Ovary (tissue), 10 donors: ENCODE measurements around the gene CBY1. TPM values are rescaled to one million over a fixed set of nuclear protein-coding genes. Genes with fewer than 3 reads are reported as not detected.

Experiments
- DNase-seq, 5 donors: peaks; one replicate each; pipeline ENCODE4 v3.0.0-alpha.2; 2019 to 2020
- H3K27ac ChIP-seq, 2 donors: fragments of 200-600 bp; one replicate each; pipeline versions ENCODE4 v1.5.1 to v1.8.0; 2019 to 2022
- H3K27me3 ChIP-seq: fragments of 200-600 bp; one replicate; pipeline ENCODE4 v1.8.0; 2022
- H3K36me3 ChIP-seq: fragments of 200-600 bp; sonication (generic); one replicate; pipeline ENCODE4 v1.5.1; 2019
- H3K4me1 ChIP-seq: one replicate; pipeline ENCODE4 v1.8.1; 2013; ENCODE audit warnings: mild to moderate bottlenecking, moderate library complexity; ENCODE audit not compliant: insufficient read depth
- H3K4me3 ChIP-seq: fragments of 200-600 bp; sonication (generic); one replicate; pipeline ENCODE4 v1.5.1; 2017
- H3K9me3 ChIP-seq, 2 donors: fragments of 200-600 bp in 1 of 2; sonication (generic) in 1 of 2; one replicate each; pipeline versions ENCODE4 v1.5.1 to v1.8.1; 2013 to 2019; ENCODE audit warnings: mild to moderate bottlenecking in 1 of 2, moderate library complexity in 1 of 2
- CTCF ChIP-seq, 3 donors: fragments of 450-650 bp in 2 of 3; fragments of 200-600 bp in 1 of 3; IDR thresholded peaks; one replicate each; pipeline versions ENCODE4 v1.5.1 to v1.8.0; 2016 to 2022; ENCODE audit warnings: antibody characterized with exemption in 3 of 3, mild to moderate bottlenecking in 1 of 3
- EP300 ChIP-seq: sonication (generic); formaldehyde crosslinking; IDR thresholded peaks from one replicate; pipeline ENCODE4 v1.6.1; 2017; ENCODE audit warnings: antibody characterized with exemption
- POLR2A ChIP-seq: fragments of 450-650 bp; IDR thresholded peaks from one replicate; pipeline ENCODE4 v1.6.1; 2017; ENCODE audit warnings: antibody characterized with exemption, mild to moderate bottlenecking, moderate library complexity
- WGBS, 3 donors: extraction: QIAGEN DNeasy Blood & Tissue Kit in 1 of 3; methylation state at CpG; one replicate each; pipeline versions ENCODE4 v1.1.5 to v1.1.7; 2013 to 2017; 5-methylcytosine and 5-hydroxymethylcytosine counted together
- intact Hi-C, 4 donors: fragments of 100-400 bp; cut with DNase I; formaldehyde crosslinking; loops; one replicate each; pipeline versions ENCODE4 v1.11.0 to v1.15.1; 2022 to 2023
- long read RNA-seq, 3 donors: library from polyadenylated mRNA in 2 of 3; unstranded in 2 of 3; transcript quantifications; one replicate each; pipeline ENCODE4 v2.0.0 and lab custom pipeline, GENCODE V29; 2021 to 2026
- polyA plus RNA-seq, 2 donors: library from polyadenylated mRNA; stranded (reverse); fragments of 200-250 nt in 1 of 2; fragments of 350-450 nt in 1 of 2; fragmentation: Illumina TruSeq in 1 of 2; extraction: RNeasy Lipid Tissue Mini Kit (QIAGEN cat#74804) in 1 of 2; gene quantifications; one replicate each; pipeline ENCODE4 v1.2.3, GENCODE V29; 2013 to 2014
- total RNA-seq, 7 donors: library from RNA; depleted of rRNA in 2 of 7; stranded (reverse); fragments of >200 nt in 2 of 7; fragmentation: NEBNext Ultra II Directional in 3 of 7; extraction: Animal tissue kit (Norgen Biotek cat#: 25700) in 3 of 7; gene quantifications; one replicate each; pipeline versions ENCODE4 v1.1.0 to v1.2.4, GENCODE V29; 2016 to 2023
- donor health status: DM: no; HTN: no; CAD: no; lungs with moderate emphysema.
- donor health status: DM: no; HTN: no; CAD: no.
- donor health status: Bipolar disorder and iron deficiency.
- donor health status: DM: yes; HTN: yes; CAD: no.
- donor health status: DM: no; HTN: no; CAD: no.
- donor health status: DM: yes; HTN: yes; CAD: no.

Gene CBY1
- 10 to 100 TPM; 15.5 to 45.2 (median 35.0) TPM for total RNA-seq
- polyA plus RNA-seq = 10 to 100 TPM; 54.0 to 84.0 TPM
- long read RNA-seq, donor 1, transcript CBY1-201 (5 exons, 1,133 nt) = major isoform, 24 of 52 reads
- long read RNA-seq, donor 1, partial matches to known transcripts = 13 of 52 reads
- long read RNA-seq, donor 1, other reads (novel, unspliced or antisense) = 12 of 52 reads
- long read RNA-seq, donor 2, transcript CBY1-201 (5 exons, 1,133 nt) = major isoform, 18 of 25 reads
- long read RNA-seq, donor 2, partial matches to known transcripts = 0 of 25 reads
- long read RNA-seq, donor 2, other reads (novel, unspliced or antisense) = 0 of 25 reads
- long read RNA-seq, donor 3, transcript CBY1-201 (5 exons, 1,133 nt) = major isoform, 31 of 62 reads
- long read RNA-seq, donor 3, partial matches to known transcripts = 5 of 62 reads
- long read RNA-seq, donor 3, other reads (novel, unspliced or antisense) = 20 of 62 reads

- Histone ChIP-seq H3K9me3 (no peaks in the 10 kb centered on the region), H3K36me3 (no peaks in the 10 kb centered on the region), H3K27me3 (no peaks in the 10 kb centered on the region), H3K4me1 (peaks cover 5% of the 10 kb centered on the region), H3K27ac (peak within 1 kb of the TSS; percentile 61 to 88), H3K4me3 (peak within 1 kb of the TSS; percentile 91)
- 0 to 1% (median 1%) methylated on average over 66 of the region's 66 CpGs for WGBS, 3 donors
- TF ChIP-seq POLR2A (peak; percentile 49), EP300 (no peak), CTCF (IDR thresholded peaks at IDR 0.05) (peak in 1 of 3 donors; percentile 19)
- DNase-seq = peak; percentile 85 to 91 (median 89)
- intact Hi-C loops = no loop called here
Observed at GRCh38 chr22:38656256-38657044, at the start of gene CBY1, which contains the start of gene FAM227A. CBY1 (plus strand) TSS chr22:38656638; CDS start chr22:38668055, 11,417 bp downstream. FAM227A (minus strand) TSS chr22:38656392; CDS start chr22:38650168, 6,224 bp downstream.

GRCh38 chr22:38607680-38608079, 48.8 kb upstream of the CBY1 start:
- Histone ChIP-seq H3K27me3 (no peaks in the 10 kb centered on the region), H3K9me3 (no peaks in the 10 kb centered on the region), H3K36me3 (no peaks in the 10 kb centered on the region), H3K27ac (no peak overlapping the region), H3K4me1 (no peaks in the 10 kb centered on the region), H3K4me3 (no peak overlapping the region)
- intact Hi-C loops = no loop called here
- DNase-seq = no peak
- TF ChIP-seq CTCF (IDR thresholded peaks at IDR 0.05) (no peak), EP300 (no peak), POLR2A (no peak)
- 94 to 95% (median 95%) methylated on average over 3 of the region's 3 CpGs for WGBS, 3 donors

DNA sequence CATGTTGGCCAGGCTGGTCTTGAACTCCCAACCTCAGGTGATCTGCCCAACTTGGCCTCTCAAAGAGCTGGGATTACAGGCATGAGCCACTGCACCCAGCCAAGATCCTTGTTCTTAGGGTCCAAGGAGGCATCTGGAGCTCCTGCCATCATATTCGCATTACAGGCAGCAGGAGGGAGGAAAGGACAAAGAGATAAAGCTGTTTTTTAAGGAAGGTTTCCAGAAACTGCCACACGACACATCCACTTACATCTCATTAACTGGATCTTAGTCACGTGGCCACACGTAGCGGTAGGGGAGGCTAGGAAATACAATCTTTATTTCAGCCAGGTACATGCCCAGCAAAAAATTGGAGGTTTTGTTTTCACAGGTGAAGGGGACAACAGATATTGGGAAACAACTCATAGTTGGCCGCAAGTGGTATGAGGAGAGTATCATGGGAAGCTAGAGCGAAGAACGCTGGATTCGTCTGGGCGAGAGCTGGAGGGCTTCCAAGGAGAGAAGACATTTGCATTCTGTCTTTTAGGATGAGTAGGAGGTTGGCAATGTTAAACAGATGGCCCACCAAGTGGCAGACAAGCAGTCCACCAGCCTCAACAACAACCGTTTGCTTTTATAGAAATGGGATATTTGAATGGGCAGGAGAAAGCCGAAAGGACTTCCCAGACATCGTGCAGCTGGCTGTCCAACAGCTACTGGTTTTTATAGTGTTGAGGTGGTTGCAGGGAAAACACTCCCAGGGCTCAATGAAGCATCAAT, 47.3 kb upstream of the CBY1 start:
- Histone ChIP-seq H3K4me1 (no peaks in the 10 kb centered on the region), H3K36me3 (no peaks in the 10 kb centered on the region)
- TF ChIP-seq CTCF (IDR thresholded peaks at IDR 0.05) (no peak), POLR2A (no peak), EP300 (no peak)

DNA sequence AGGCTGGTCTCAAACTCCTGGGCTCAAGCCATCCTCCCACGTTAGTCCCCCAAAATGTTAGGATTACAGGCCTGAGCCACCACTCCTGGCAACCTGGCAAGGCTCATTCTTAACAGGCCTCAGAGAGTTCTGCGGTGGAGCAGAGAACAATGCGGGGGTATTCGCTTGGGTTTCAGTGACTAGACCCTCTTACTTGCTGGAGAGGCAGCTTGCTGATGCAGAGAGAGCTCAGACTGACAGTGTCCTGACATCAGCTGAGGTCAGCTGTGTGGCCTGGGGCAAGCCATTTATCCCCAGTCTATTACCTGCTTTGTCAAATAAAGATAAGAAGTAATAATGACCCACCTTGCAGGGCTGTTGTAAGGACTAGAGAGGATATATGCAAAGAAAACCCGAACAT, 46.2 kb upstream of the CBY1 start:
- no peak for DNase-seq
- Histone ChIP-seq H3K36me3 (no peaks in the 10 kb centered on the region), H3K4me1 (no peaks in the 10 kb centered on the region), H3K9me3 (no peaks in the 10 kb centered on the region), H3K4me3 (no peak overlapping the region), H3K27ac (no peak overlapping the region), H3K27me3 (no peaks in the 10 kb centered on the region)
- TF ChIP-seq POLR2A (no peak), CTCF (IDR thresholded peaks at IDR 0.05) (no peak), EP300 (no peak)
- intact Hi-C loops = loop anchor here in 1 of 4 donors (1.0 kb wide), 1 partner anchor 18 kb away; no protein-coding TSS in a partner anchor
- WGBS, 3 donors = 91 to 97% (median 95%) methylated on average over 5 of the region's 5 CpGs

More for the DNA sequence above, 47.3 kb upstream of the CBY1 start:
- Histone ChIP-seq H3K27me3 (no peaks in the 10 kb centered on the region), H3K27ac (no peak overlapping the region), H3K4me3 (no peak overlapping the region), H3K9me3 (no peaks in the 10 kb centered on the region)
- DNase-seq = no peak
- 84 to 90% (median 87%) methylated on average over 13 of the region's 13 CpGs for WGBS, 3 donors
- intact Hi-C loops = no loop called here
